HL-60 (cell line): ENCODE data around the gene GRK2.

Source experiments
- DNase-seq, 2 experiments: peaks; one replicate each; pipeline ENCODE4 v3.0.0-alpha.2; 2010 to 2020; ENCODE audit warnings: low read depth in 1 of 2, low spot score in 1 of 2
- H3K27ac ChIP-seq: fragments of 250-450 bp; sonication (Bioruptor Pico); replicated peaks from 2 replicates; pipeline ENCODE4 v1.5.1; 2020; ENCODE audit warnings: mild to moderate bottlenecking, moderate library complexity
- H3K27me3 ChIP-seq: fragments of 250-450 bp; sonication (Bioruptor Pico); 2 replicates; pipeline ENCODE4 v1.5.1; 2021; ENCODE audit warnings: mild to moderate bottlenecking, moderate library complexity; ENCODE audit not compliant: insufficient read depth, poor library complexity, severe bottlenecking
- H3K4me3 ChIP-seq: replicated peaks from 2 replicates; pipeline ENCODE4 v1.5.1; 2011; ENCODE audit warnings: mild to moderate bottlenecking, control low read depth, low read length; ENCODE audit not compliant: insufficient read depth
- GABPA ChIP-seq: IDR thresholded peaks from 2 replicates; pipeline ENCODE4 v1.6.1; 2012; ENCODE audit warnings: low read depth
- POLR2AphosphoS5 ChIP-seq: IDR thresholded peaks from 2 replicates; pipeline ENCODE4 v1.6.1; 2012; ENCODE audit warnings: low read depth
- SPI1 ChIP-seq: IDR thresholded peaks from 2 replicates; pipeline ENCODE4 v1.6.1; 2012; ENCODE audit warnings: low read depth, mild to moderate bottlenecking, borderline replicate concordance
- TF ChIP-seq, protein P1 (sequence below): IDR thresholded peaks from 2 replicates; pipeline ENCODE4 v1.6.1; 2012; ENCODE audit warnings: low read depth; ENCODE audit not compliant: insufficient replicate concordance
- TF ChIP-seq, protein P2 (sequence below): IDR thresholded peaks from one replicate; pipeline ENCODE4 v1.5.1; 2011; ENCODE audit warnings: low read length, control low read depth, inconsistent platforms; ENCODE audit not compliant: insufficient read depth

GRK2 gene

DNA sequence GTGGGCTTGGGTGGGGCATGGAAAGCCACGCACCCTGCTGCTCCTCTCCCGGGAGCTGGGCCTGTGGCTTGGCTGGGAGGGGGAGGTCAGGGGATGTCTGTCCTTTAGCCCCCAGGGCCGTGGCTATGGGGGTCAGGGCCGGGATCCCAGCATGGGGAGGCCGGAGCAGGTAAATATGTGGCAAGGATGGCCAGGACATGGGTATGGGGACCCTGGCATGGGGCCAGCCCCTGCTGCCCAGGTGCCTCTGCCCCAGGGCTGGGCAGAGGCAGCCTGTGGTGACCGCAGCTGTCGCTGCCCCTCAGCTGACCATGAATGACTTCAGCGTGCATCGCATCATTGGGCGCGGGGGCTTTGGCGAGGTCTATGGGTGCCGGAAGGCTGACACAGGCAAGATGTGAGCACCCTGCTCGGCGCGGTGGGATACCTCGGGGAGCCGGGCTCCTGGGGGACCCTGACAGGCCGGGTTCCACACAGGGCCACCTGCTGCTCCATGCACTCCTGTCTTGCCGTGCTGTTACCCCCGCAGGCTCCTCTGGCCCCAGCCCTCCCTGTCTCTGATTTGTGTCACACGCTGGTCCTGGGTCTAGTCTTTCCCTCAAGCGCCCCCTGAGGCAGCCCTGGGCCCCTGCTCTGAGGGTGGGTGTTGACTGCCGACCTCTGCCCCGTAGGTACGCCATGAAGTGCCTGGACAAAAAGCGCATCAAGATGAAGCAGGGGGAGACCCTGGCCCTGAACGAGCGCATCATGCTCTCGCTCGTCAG, 14.7 kb downstream of the GRK2 start:
- no peak overlapping the region for H3K4me3 ChIP-seq
- no peak for DNase-seq
- TF ChIP-seq, protein P1, sequence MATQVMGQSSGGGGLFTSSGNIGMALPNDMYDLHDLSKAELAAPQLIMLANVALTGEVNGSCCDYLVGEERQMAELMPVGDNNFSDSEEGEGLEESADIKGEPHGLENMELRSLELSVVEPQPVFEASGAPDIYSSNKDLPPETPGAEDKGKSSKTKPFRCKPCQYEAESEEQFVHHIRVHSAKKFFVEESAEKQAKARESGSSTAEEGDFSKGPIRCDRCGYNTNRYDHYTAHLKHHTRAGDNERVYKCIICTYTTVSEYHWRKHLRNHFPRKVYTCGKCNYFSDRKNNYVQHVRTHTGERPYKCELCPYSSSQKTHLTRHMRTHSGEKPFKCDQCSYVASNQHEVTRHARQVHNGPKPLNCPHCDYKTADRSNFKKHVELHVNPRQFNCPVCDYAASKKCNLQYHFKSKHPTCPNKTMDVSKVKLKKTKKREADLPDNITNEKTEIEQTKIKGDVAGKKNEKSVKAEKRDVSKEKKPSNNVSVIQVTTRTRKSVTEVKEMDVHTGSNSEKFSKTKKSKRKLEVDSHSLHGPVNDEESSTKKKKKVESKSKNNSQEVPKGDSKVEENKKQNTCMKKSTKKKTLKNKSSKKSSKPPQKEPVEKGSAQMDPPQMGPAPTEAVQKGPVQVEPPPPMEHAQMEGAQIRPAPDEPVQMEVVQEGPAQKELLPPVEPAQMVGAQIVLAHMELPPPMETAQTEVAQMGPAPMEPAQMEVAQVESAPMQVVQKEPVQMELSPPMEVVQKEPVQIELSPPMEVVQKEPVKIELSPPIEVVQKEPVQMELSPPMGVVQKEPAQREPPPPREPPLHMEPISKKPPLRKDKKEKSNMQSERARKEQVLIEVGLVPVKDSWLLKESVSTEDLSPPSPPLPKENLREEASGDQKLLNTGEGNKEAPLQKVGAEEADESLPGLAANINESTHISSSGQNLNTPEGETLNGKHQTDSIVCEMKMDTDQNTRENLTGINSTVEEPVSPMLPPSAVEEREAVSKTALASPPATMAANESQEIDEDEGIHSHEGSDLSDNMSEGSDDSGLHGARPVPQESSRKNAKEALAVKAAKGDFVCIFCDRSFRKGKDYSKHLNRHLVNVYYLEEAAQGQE, result no peak
- TF ChIP-seq POLR2AphosphoS5, result 0 out of 2 replicates have a peak, but pooled peaks have one; percentile 11
- H3K27ac ChIP-seq, result peak overlapping the region; percentile 100
- no peaks in the 10 kb centered on the region for H3K27me3 ChIP-seq

DNA sequence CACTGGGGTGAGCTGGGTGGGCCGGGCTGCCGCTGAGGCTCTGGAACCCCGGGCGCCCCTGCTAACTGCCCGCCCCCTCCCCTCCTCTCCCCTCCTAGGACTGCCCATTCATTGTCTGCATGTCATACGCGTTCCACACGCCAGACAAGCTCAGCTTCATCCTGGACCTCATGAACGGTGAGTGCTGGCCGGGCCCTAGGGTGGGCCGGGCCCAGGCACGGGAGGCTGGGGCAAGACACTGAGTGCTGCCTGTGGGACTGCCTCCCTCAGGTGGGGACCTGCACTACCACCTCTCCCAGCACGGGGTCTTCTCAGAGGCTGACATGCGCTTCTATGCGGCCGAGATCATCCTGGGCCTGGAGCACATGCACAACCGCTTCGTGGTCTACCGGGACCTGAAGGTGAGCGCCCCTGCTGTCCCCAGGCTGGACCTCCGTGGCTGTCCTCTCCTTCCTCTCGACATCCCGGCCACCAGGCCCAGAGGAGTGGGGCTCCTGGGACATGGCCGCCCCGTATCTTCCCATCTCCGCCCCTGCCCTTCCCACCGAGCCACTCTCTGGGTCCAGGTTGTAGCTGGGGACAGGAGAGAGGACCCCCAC, 15.4 kb downstream of the GRK2 start:
- TF ChIP-seq, protein P1, result no peak
- TF ChIP-seq POLR2AphosphoS5, result no peak
- no peaks in the 10 kb centered on the region for H3K27me3 ChIP-seq
- no peak for DNase-seq
- H3K4me3 ChIP-seq, result no peak overlapping the region
- H3K27ac ChIP-seq, result peak overlapping the region; percentile 100

DNA sequence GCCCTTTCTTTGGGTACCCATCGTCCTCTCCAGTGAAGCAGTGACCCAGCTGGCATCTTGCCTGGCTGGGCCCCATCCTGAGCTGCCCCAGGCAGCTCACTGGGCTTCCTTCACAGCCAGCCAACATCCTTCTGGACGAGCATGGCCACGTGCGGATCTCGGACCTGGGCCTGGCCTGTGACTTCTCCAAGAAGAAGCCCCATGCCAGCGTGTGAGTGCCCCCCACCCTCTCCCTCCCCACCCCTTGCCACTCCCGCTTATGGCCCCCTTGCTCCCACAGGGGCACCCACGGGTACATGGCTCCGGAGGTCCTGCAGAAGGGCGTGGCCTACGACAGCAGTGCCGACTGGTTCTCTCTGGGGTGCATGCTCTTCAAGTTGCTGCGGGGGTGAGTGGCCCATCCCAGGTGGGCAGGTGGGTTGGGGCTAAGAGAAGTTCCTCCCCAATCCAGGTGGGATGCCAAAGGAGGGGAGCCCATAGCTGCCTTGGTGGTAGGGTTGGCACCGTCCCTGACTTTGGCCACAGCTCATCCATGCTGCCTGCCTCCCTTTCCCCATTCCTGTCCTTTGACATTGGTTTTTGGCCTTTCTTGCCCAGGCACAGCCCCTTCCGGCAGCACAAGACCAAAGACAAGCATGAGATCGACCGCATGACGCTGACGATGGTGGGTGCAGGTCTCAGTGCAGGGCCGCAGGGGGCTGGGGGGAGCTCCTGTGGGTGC, 16.0 kb downstream of the GRK2 start:
- Histone ChIP-seq H3K27ac (peak overlapping the region; percentile 100), H3K27me3 (no peaks in the 10 kb centered on the region), H3K4me3 (no peak overlapping the region)
- no peak for DNase-seq
- TF ChIP-seq GABPA (no peak), POLR2AphosphoS5 (peak; percentile 25; the same call in 1 of the 2 replicates), SPI1 (no peak)
- TF ChIP-seq, protein P1, result no peak
- TF ChIP-seq, protein P2, sequence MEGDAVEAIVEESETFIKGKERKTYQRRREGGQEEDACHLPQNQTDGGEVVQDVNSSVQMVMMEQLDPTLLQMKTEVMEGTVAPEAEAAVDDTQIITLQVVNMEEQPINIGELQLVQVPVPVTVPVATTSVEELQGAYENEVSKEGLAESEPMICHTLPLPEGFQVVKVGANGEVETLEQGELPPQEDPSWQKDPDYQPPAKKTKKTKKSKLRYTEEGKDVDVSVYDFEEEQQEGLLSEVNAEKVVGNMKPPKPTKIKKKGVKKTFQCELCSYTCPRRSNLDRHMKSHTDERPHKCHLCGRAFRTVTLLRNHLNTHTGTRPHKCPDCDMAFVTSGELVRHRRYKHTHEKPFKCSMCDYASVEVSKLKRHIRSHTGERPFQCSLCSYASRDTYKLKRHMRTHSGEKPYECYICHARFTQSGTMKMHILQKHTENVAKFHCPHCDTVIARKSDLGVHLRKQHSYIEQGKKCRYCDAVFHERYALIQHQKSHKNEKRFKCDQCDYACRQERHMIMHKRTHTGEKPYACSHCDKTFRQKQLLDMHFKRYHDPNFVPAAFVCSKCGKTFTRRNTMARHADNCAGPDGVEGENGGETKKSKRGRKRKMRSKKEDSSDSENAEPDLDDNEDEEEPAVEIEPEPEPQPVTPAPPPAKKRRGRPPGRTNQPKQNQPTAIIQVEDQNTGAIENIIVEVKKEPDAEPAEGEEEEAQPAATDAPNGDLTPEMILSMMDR, result no peak

DNA sequence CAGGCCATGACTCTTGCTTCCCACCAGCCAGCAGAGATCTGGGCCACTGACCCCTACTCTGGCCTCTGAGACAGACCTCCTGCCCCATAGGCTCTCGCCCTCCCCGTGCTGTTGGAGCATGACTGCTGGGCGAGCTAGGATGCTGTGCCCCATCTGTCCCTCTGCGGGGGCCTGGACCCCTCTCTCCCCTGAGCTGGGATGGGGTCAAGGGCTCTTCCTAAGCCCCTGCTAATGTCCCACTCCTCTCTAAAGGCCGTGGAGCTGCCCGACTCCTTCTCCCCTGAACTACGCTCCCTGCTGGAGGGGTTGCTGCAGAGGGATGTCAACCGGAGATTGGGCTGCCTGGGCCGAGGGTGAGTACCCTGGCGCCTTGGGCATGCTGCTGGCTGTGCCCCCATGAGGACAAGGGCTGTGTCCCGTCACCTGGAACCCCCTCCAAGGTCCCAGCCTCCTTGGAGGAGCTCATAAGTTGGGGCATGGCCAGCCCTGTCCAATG, 16.7 kb downstream of the GRK2 start:
- Histone ChIP-seq H3K27me3 (no peaks in the 10 kb centered on the region), H3K4me3 (no peak overlapping the region), H3K27ac (peak overlapping the region; percentile 100)
- TF ChIP-seq, protein P1, result no peak
- no peak for DNase-seq
